HG03575 (cell line): ENCODE data around the gene PDE8A.
"Not testable (repeated sequence)": the region's sequence is repeated elsewhere in the genome, so short reads cannot be mapped to it uniquely, and the experiment has no call there.

Source experiments
- ATAC-seq: cut with Tn5 transposase; IDR thresholded peaks from one replicate; pipeline ENCODE4 v1.9.1; 2021; ENCODE audit not compliant: unreplicated experiment, insufficient number of reproducible peaks, low FRiP score; ENCODE audit errors: extremely low read depth

PDE8A gene

DNA sequence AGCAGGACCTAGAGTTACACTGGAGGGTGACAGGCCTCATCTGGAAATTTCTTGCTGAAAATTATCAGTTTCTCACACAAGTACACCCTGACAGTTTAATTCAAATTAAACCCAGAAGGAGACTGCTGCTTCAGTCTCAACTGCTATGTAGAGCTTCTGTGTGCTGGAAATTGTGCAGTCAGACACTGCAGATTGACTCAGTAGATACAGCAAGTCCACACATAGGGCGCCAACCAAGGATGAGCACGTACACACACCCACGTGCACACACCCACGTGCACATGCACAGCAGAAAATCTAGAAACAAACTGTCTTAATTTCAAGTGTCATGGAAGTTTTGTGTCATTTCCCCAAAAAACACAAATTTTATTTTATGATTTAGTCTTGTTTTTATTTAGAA lies 192.9 kb downstream of the PDE8A start:
- no peak for ATAC-seq

DNA sequence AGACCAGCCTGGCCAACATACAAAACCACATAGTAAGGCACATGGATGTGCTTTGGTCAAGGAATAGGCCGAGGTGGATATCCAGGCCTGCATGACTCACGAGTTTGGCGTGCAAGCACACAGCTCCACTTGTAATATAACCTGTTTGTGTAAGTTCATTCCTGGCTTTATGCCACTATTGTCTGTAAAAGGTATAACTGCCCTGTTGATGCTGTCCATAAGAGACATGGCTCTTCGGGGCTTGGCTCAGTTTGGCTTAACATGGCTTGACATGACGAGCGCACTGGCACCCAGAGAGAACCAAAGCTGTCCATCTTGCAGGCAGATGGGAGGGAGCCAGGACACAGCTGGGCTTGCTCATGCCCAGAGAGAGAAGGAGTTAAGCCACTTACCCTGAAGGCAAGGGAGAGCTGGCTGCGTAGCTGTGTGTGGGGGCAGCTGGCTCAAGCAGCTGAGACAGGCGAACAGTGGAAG lies 195.4 kb downstream of the PDE8A start:
- ATAC-seq: not testable (repeated sequence)

- ATAC-seq: no peak
Measured at GRCh38 chr15:85178308-85178707, 196.7 kb downstream of the PDE8A start.

GRCh38 chr15:85179700-85180099 lies 198.0 kb downstream of the PDE8A start:
- ATAC-seq: no peak

GRCh38 chr15:85185350-85185749 lies 203.7 kb downstream of the PDE8A start:
- not testable (repeated sequence) for ATAC-seq

- not testable (repeated sequence) for ATAC-seq
Measured at GRCh38 chr15:85188171-85188577, 206.5 kb downstream of the PDE8A start.
